ENCODE data around the gene VASH2. TPM values are rescaled to one million over a fixed set of nuclear protein-coding genes. Genes with fewer than 3 reads are reported as not detected.
"Not testable (repeated sequence)": the region's sequence is repeated elsewhere in the genome, so short reads cannot be mapped to it uniquely, and the experiment has no call there.

The VASH2 gene
- total RNA-seq, 4 donors from 2014 or later = under 0.01 to 0.63 (median 0.35) TPM

GRCh38 chr1:212909652-212910063 lies 40.7 kb upstream of the VASH2 start:
- H3K27me3 ChIP-seq = no peaks in the 10 kb centered on the region
- no peak overlapping the region for H3K27ac ChIP-seq
- 82 to 87% methylated on average over 3 of the region's 3 CpGs for WGBS, 2 donors
- peaks cover 0 to 1% (median 0%) of the 10 kb centered on the region in 4 donors for H3K9me3 ChIP-seq
- no peaks in the 10 kb centered on the region for H3K36me3 ChIP-seq
- TF ChIP-seq, protein P1, sequence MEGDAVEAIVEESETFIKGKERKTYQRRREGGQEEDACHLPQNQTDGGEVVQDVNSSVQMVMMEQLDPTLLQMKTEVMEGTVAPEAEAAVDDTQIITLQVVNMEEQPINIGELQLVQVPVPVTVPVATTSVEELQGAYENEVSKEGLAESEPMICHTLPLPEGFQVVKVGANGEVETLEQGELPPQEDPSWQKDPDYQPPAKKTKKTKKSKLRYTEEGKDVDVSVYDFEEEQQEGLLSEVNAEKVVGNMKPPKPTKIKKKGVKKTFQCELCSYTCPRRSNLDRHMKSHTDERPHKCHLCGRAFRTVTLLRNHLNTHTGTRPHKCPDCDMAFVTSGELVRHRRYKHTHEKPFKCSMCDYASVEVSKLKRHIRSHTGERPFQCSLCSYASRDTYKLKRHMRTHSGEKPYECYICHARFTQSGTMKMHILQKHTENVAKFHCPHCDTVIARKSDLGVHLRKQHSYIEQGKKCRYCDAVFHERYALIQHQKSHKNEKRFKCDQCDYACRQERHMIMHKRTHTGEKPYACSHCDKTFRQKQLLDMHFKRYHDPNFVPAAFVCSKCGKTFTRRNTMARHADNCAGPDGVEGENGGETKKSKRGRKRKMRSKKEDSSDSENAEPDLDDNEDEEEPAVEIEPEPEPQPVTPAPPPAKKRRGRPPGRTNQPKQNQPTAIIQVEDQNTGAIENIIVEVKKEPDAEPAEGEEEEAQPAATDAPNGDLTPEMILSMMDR (IDR thresholded peaks at IDR 0.05) = no peak
- TF ChIP-seq EP300 (IDR thresholded peaks at IDR 0.05) = no peak
- no peak for TF ChIP-seq POLR2A (IDR thresholded peaks at IDR 0.05)
- DNase-seq (ENCODE audit: low spot score in 2 of 2) = no peak
- H3K4me3 ChIP-seq = no peak overlapping the region
- H3K4me1 ChIP-seq = no peaks in the 10 kb centered on the region

- DNase-seq (ENCODE audit: low spot score in 2 of 2); H3K9me3 ChIP-seq; H3K4me3 ChIP-seq; H3K27me3 ChIP-seq; H3K27ac ChIP-seq; H3K4me1 ChIP-seq; H3K36me3 ChIP-seq: not testable (repeated sequence)
- WGBS, 2 donors = 78 to 86% methylated on average over 7 to 8 of the region's 10 CpGs
Measured at GRCh38 chr1:212910213-212910612, 40.1 kb upstream of the VASH2 start.

DNA sequence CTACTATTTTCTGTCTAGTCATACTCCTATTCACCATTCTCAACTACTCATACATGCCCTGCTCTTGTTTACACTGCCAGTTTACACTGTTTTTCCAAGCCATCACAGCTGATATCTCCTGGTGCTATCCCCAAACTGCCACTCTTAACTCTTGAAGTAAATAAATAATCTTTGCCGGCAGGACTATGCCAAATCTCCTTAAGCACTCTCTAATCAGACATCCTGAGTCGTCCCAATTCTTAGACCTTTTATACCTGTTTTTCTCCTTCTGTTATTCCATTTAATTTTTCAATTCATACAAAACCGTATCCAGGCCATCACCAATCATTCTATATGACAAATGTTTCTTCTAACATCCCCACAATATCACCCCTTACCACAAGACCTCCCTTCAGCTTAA lies 36.7 kb upstream of the VASH2 start:
- H3K27me3 ChIP-seq; DNase-seq (ENCODE audit: low spot score in 2 of 2); H3K36me3 ChIP-seq; H3K4me3 ChIP-seq; H3K9me3 ChIP-seq; H3K27ac ChIP-seq: not testable (repeated sequence)
- WGBS, 2 donors = 81 to 86% methylated on average over 3 of the region's 3 CpGs
- peaks cover 0 to 14% (median 3%) of the 10 kb centered on the region in 4 donors for H3K4me1 ChIP-seq

DNA sequence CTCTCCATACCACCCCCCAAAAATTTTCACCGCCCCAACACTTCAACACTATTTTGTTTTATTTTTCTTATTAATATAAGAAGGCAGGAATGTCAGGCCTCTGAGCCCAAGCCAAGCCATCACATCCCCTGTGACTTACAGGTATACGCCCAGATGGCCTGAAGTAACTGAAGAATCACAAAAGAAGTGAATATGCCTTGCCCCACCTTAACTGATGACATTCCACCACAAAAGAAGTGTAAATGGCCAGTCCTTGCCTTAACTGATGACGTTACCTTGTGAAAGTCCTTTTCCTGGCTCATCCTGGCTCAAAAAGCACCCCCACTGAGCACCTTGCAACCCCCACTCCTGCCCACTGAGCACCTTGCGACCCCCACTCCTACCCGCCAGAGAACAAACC lies 36.2 kb upstream of the VASH2 start:
- peaks cover 0 to 14% (median 3%) of the 10 kb centered on the region in 4 donors for H3K4me1 ChIP-seq
- not testable (repeated sequence) for H3K4me3 ChIP-seq; DNase-seq (ENCODE audit: low spot score in 2 of 2); H3K36me3 ChIP-seq; H3K27ac ChIP-seq; H3K27me3 ChIP-seq; H3K9me3 ChIP-seq
- 75 to 82% methylated on average over 4 to 5 of the region's 5 CpGs for WGBS, 2 donors

- TF ChIP-seq POLR2A (IDR thresholded peaks at IDR 0.05) = no peak
- TF ChIP-seq, protein P1 (IDR thresholded peaks at IDR 0.05) = no peak
- Histone ChIP-seq H3K27me3 (no peaks in the 10 kb centered on the region), H3K4me1 (peaks cover 0 to 14% (median 3%) of the 10 kb centered on the region in 4 donors), H3K27ac (no peak overlapping the region), H3K9me3 (no peaks in the 10 kb centered on the region), H3K4me3 (no peak overlapping the region), H3K36me3 (no peaks in the 10 kb centered on the region)
- DNase-seq (ENCODE audit: low spot score in 2 of 2) = no peak
- WGBS, 2 donors = 51 to 57% methylated on average over 3 of the region's 3 CpGs
Measured at GRCh38 chr1:212914789-212915188, 35.6 kb upstream of the VASH2 start.

DNA sequence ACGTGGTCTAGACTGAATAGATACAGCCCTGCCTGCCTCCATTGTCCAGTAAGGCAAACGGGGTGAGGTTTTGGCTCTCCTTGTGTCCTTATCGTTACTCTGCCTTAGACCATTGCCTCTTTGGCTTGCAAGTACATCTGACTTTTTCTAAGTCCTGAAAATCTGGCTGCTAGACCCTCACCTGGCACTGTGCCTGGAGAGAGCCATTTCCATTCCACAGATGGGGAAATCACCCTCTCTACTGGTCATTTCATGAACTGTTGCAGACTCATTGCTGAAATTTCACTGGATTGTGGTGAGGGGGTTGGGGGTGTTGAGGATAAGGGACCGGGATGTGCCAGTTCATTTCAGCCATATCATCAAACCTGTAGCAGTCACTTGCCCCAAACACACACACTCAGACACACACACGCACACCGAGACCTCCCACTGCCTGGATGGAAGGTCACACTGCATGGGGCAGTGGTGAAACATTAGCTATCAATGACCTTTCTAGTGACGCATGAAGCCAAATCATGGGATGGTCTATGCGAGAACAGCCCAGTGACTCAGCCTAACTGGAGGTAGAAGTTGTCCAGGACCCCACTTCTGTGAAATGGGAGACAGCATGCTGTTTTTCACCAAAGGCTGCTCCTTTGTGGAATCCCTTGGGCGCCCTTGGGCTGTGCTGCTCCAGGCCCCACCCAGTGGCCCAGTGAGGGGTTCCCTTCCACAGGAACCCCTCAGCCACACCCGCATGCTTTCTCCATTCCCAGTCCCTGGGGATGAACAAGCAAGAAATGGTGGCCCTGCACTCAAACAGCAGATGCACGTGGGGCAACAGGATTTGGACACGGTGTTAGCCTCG lies 34.9 kb upstream of the VASH2 start:
- H3K4me1 ChIP-seq = peaks cover 0 to 14% (median 3%) of the 10 kb centered on the region in 4 donors
- no peaks in the 10 kb centered on the region for H3K9me3 ChIP-seq
- 60 to 69% methylated on average over 12 of the region's 13 CpGs for WGBS, 2 donors
- DNase-seq (ENCODE audit: low spot score in 2 of 2) = no peak
- TF ChIP-seq, protein P1 (IDR thresholded peaks at IDR 0.05) = no peak
- TF ChIP-seq POLR2A (IDR thresholded peaks at IDR 0.05) (no peak), EP300 (IDR thresholded peaks at IDR 0.05) (no peak)
- no peaks in the 10 kb centered on the region for H3K27me3 ChIP-seq
- H3K27ac ChIP-seq = no peak overlapping the region
- no peak overlapping the region for H3K4me3 ChIP-seq
- no peaks in the 10 kb centered on the region for H3K36me3 ChIP-seq
